T-helper 1 cell treated with Interleukin-12 subunit alpha and Interleukin-12 subunit beta and Interleukin-4 antibody, amounts not matched to agents 30 μg/mL and 1 μg/mL, for 36 hours (primary cell): ENCODE data around the gene THADA.

Source experiments
- H3K27ac Mint-ChIP-seq: one replicate; pipeline ENCODE4 v1.8.0; 2021; ENCODE audit warnings: mild to moderate bottlenecking, mixed read lengths
- H3K27me3 Mint-ChIP-seq: one replicate; pipeline ENCODE4 v1.8.0; 2021; ENCODE audit warnings: low read depth, mixed read lengths
- H3K36me3 Mint-ChIP-seq: one replicate; pipeline ENCODE4 v1.8.0; 2021; ENCODE audit warnings: low read depth, mixed read lengths
- H3K4me1 Mint-ChIP-seq: one replicate; pipeline ENCODE4 v1.8.0; 2021; ENCODE audit warnings: low read depth, mixed read lengths
- H3K4me3 Mint-ChIP-seq: one replicate; pipeline ENCODE4 v1.8.0; 2021; ENCODE audit warnings: mild to moderate bottlenecking, moderate library complexity, mixed read lengths
- H3K9me3 Mint-ChIP-seq: one replicate; pipeline ENCODE4 v1.8.0; 2021; ENCODE audit warnings: mixed read lengths

THADA gene

GRCh38 chr2:43372416-43373081, 223.3 kb downstream of the THADA start:
- no peak overlapping the region for H3K4me3 Mint-ChIP-seq
- no peaks in the 10 kb centered on the region for H3K9me3 Mint-ChIP-seq
- H3K27me3 Mint-ChIP-seq: no peaks in the 10 kb centered on the region
- peaks cover 2% of the 10 kb centered on the region for H3K4me1 Mint-ChIP-seq
- no peak overlapping the region for H3K27ac Mint-ChIP-seq
- H3K36me3 Mint-ChIP-seq: no peaks in the 10 kb centered on the region

- H3K4me1 Mint-ChIP-seq: peaks cover 2% of the 10 kb centered on the region
- H3K4me3 Mint-ChIP-seq: no peak overlapping the region
- H3K36me3 Mint-ChIP-seq: no peaks in the 10 kb centered on the region
- H3K27ac Mint-ChIP-seq: no peak overlapping the region
- no peaks in the 10 kb centered on the region for H3K9me3 Mint-ChIP-seq
- no peaks in the 10 kb centered on the region for H3K27me3 Mint-ChIP-seq
Measured at GRCh38 chr2:43370705-43371104, 225.1 kb downstream of the THADA start.

- H3K36me3 Mint-ChIP-seq: no peaks in the 10 kb centered on the region
- peaks cover 2% of the 10 kb centered on the region for H3K4me1 Mint-ChIP-seq
- no peak overlapping the region for H3K4me3 Mint-ChIP-seq
- no peaks in the 10 kb centered on the region for H3K27me3 Mint-ChIP-seq
- H3K9me3 Mint-ChIP-seq: no peaks in the 10 kb centered on the region
- H3K27ac Mint-ChIP-seq: no peak overlapping the region
Measured at GRCh38 chr2:43370146-43370545, 225.7 kb downstream of the THADA start.

- H3K27ac Mint-ChIP-seq: no peak overlapping the region
- H3K36me3 Mint-ChIP-seq: peaks cover 3% of the 10 kb centered on the region
- peaks cover 2% of the 10 kb centered on the region for H3K4me1 Mint-ChIP-seq
- no peak overlapping the region for H3K4me3 Mint-ChIP-seq
- no peaks in the 10 kb centered on the region for H3K9me3 Mint-ChIP-seq
- no peaks in the 10 kb centered on the region for H3K27me3 Mint-ChIP-seq
Measured at GRCh38 chr2:43368483-43369385, 227.1 kb downstream of the THADA start.

- Mint-ChIP-seq H3K4me1 (peaks cover 2% of the 10 kb centered on the region), H3K9me3 (no peaks in the 10 kb centered on the region), H3K36me3 (peaks cover 3% of the 10 kb centered on the region), H3K27ac (no peak overlapping the region), H3K27me3 (no peaks in the 10 kb centered on the region), H3K4me3 (no peak overlapping the region)
Measured at GRCh38 chr2:43367012-43367782, 228.6 kb downstream of the THADA start.

GRCh38 chr2:43363120-43363519, 232.7 kb downstream of the THADA start:
- no peaks in the 10 kb centered on the region for H3K27me3 Mint-ChIP-seq

GRCh38 chr2:43361286-43361685, 234.6 kb downstream of the THADA start:
- Mint-ChIP-seq H3K27me3 (no peaks in the 10 kb centered on the region), H3K36me3 (peaks cover 3% of the 10 kb centered on the region), H3K4me1 (no peaks in the 10 kb centered on the region), H3K4me3 (no peak overlapping the region), H3K9me3 (no peaks in the 10 kb centered on the region), H3K27ac (no peak overlapping the region)

More at GRCh38 chr2:43363120-43363519, 232.7 kb downstream of the THADA start:
- Mint-ChIP-seq H3K4me3 (no peak overlapping the region), H3K4me1 (no peaks in the 10 kb centered on the region), H3K9me3 (no peaks in the 10 kb centered on the region), H3K27ac (no peak overlapping the region), H3K36me3 (peaks cover 3% of the 10 kb centered on the region)

GRCh38 chr2:43360137-43360536, 235.7 kb downstream of the THADA start:
- Mint-ChIP-seq H3K9me3 (no peaks in the 10 kb centered on the region), H3K4me3 (no peak overlapping the region), H3K27me3 (no peaks in the 10 kb centered on the region), H3K27ac (no peak overlapping the region), H3K4me1 (no peaks in the 10 kb centered on the region), H3K36me3 (peaks cover 3% of the 10 kb centered on the region)

- Mint-ChIP-seq H3K9me3 (no peaks in the 10 kb centered on the region), H3K27me3 (no peaks in the 10 kb centered on the region), H3K4me3 (no peak overlapping the region), H3K27ac (no peak overlapping the region), H3K36me3 (no peaks in the 10 kb centered on the region), H3K4me1 (no peaks in the 10 kb centered on the region)
Measured at GRCh38 chr2:43358410-43359201, 237.2 kb downstream of the THADA start.

- no peak overlapping the region for H3K4me3 Mint-ChIP-seq
- H3K27me3 Mint-ChIP-seq: no peaks in the 10 kb centered on the region
- no peaks in the 10 kb centered on the region for H3K9me3 Mint-ChIP-seq
- peaks cover 3% of the 10 kb centered on the region for H3K36me3 Mint-ChIP-seq
- no peaks in the 10 kb centered on the region for H3K4me1 Mint-ChIP-seq
- H3K27ac Mint-ChIP-seq: no peak overlapping the region
Measured at GRCh38 chr2:43356774-43357173, 239.1 kb downstream of the THADA start.

- peaks cover 2% of the 10 kb centered on the region for H3K4me1 Mint-ChIP-seq
- no peak overlapping the region for H3K27ac Mint-ChIP-seq
- no peak overlapping the region for H3K4me3 Mint-ChIP-seq
- H3K9me3 Mint-ChIP-seq: no peaks in the 10 kb centered on the region
- H3K27me3 Mint-ChIP-seq: no peaks in the 10 kb centered on the region
- H3K36me3 Mint-ChIP-seq: peaks cover 3% of the 10 kb centered on the region
Measured at GRCh38 chr2:43355399-43355798, 240.4 kb downstream of the THADA start.

GRCh38 chr2:43349904-43350303, 245.9 kb downstream of the THADA start:
- no peaks in the 10 kb centered on the region for H3K27me3 Mint-ChIP-seq
- no peak overlapping the region for H3K4me3 Mint-ChIP-seq
- no peaks in the 10 kb centered on the region for H3K9me3 Mint-ChIP-seq
- no peak overlapping the region for H3K27ac Mint-ChIP-seq
- peaks cover 4% of the 10 kb centered on the region for H3K36me3 Mint-ChIP-seq
- H3K4me1 Mint-ChIP-seq: peaks cover 5% of the 10 kb centered on the region

GRCh38 chr2:43348908-43349661, 246.8 kb downstream of the THADA start:
- peaks cover 8% of the 10 kb centered on the region for H3K4me1 Mint-ChIP-seq
- H3K4me3 Mint-ChIP-seq: no peak overlapping the region
- peaks cover 4% of the 10 kb centered on the region for H3K36me3 Mint-ChIP-seq
- H3K9me3 Mint-ChIP-seq: no peaks in the 10 kb centered on the region
- H3K27me3 Mint-ChIP-seq: no peaks in the 10 kb centered on the region
- H3K27ac Mint-ChIP-seq: no peak overlapping the region
